ENCODE measurements around the gene USP33. TPM values are rescaled to one million over a fixed set of nuclear protein-coding genes. Genes with fewer than 3 reads are reported as not detected.

Gene USP33
- total and polyA plus RNA-seq, 2 of the 8 experiments (the other 6 are each of a cell fraction or from before 2014, with no cell fraction given): 20.0 to 55.5 TPM

DNA sequence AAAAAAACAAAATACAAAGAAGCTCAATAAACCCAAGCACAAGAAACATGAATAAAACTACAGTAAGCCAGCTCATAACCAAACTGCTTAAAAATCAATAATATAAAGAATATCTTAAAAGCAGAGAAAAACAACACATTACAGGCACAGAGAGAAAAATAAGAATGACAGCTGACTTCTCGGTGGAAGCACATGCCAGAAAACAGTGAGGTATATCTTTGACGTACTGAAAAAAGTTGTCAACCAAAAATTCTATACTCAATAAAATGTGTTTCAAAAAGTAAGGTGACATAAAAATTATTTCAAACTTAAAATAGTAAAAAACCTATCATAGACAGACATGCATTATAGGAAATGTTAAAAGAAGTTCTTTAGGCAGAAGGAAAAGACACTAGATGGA is 110.5 kb downstream of the USP33 start:
- Histone ChIP-seq H3K79me2 (ENCODE audit: control insufficient read depth in 1 of 2, insufficient read depth in 2 of 2, low read length in 2 of 2) (peaks cover 5 to 95% of the 10 kb centered on the region in 2 experiments), H3K36me3 (ENCODE audit: control insufficient read depth in 2 of 4, insufficient read depth in 4 of 4, low read length in 3 of 4) (peaks cover 0 to 5% (median 2%) of the 10 kb centered on the region in 4 experiments; a peak in 2 of 8 replicates)
- TF ChIP-seq EZH2 (IDR thresholded peaks at IDR 0.05; ENCODE audit: low read depth, low read length, severe bottlenecking): no peak
- TF ChIP-seq, protein P1, sequence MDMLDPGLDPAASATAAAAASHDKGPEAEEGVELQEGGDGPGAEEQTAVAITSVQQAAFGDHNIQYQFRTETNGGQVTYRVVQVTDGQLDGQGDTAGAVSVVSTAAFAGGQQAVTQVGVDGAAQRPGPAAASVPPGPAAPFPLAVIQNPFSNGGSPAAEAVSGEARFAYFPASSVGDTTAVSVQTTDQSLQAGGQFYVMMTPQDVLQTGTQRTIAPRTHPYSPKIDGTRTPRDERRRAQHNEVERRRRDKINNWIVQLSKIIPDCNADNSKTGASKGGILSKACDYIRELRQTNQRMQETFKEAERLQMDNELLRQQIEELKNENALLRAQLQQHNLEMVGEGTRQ (IDR thresholded peaks at IDR 0.05; ENCODE audit: low read length): no peak
- TF ChIP-seq ASH2L (IDR thresholded peaks at IDR 0.05; ENCODE audit: low read length): no peak
- TF ChIP-seq CHD1 (IDR thresholded peaks at IDR 0.05; ENCODE audit: low read depth, low read length): no peak
- no peak for TF ChIP-seq TAF7 (optimal IDR thresholded peaks at IDR 0.05; ENCODE audit: borderline replicate concordance, low read depth, low read length)
- TF ChIP-seq YY1 (IDR thresholded peaks at IDR 0.05; ENCODE audit: low read depth, low read length): no peak
- TF ChIP-seq CBX5 (IDR thresholded peaks at IDR 0.05; ENCODE audit: low read depth, low read length): no peak
- no peak for TF ChIP-seq KDM1A (IDR thresholded peaks at IDR 0.05; ENCODE audit: borderline replicate concordance, low read length)
- no peak for TF ChIP-seq BRCA1 (IDR thresholded peaks at IDR 0.05; ENCODE audit: low read depth, low read length)
- TF ChIP-seq JUND (IDR thresholded peaks at IDR 0.05; ENCODE audit: low read length): no peak
- no peak for TF ChIP-seq NANOG (IDR thresholded peaks at IDR 0.05; ENCODE audit: insufficient read depth, low read depth, low read length, poor library complexity, severe bottlenecking)
- no peak for TF ChIP-seq MAFK (IDR thresholded peaks at IDR 0.05; ENCODE audit: low read depth, low read length)

More for the DNA sequence above, 110.5 kb downstream of the USP33 start:
- FAIRE-seq (no peak), DNase-seq (ENCODE audit: low read depth in 1 of 2, low spot score in 2 of 2) (no peak)
- Histone ChIP-seq H3K14ac (ENCODE audit: insufficient read length) (no peak overlapping the region), H3K56ac (replicated peaks; ENCODE audit: insufficient read length, low read depth, low read length) (no peak overlapping the region), H2BK15ac (ENCODE audit: low read length) (no peak overlapping the region), H3K27ac (ENCODE audit: low read depth, low read length) (no peak overlapping the region), H3K79me1 (ENCODE audit: low read depth, low read length) (peaks cover 4% of the 10 kb centered on the region; the same call in 1 of the 2 replicates), H3K4me1 (replicated peaks in 1 of 4; ENCODE audit: control insufficient read depth in 3 of 4, insufficient read depth in 4 of 4, low read length in 3 of 4) (no peaks in the 10 kb centered on the region), H3K23me2 (ENCODE audit: low read depth, low read length) (no peaks in the 10 kb centered on the region), H4K5ac (ENCODE audit: insufficient read length, low read depth, low read length) (no peak overlapping the region), H3K9ac (replicated peaks in 1 of 4; ENCODE audit: extremely low read depth in 1 of 4, low read depth in 3 of 4, low read length in 3 of 4) (no peak overlapping the region), H3K23ac (ENCODE audit: insufficient read length) (no peak overlapping the region), H2BK12ac (ENCODE audit: low read depth, low read length) (no peak overlapping the region), H3K18ac (ENCODE audit: extremely low read depth, low read length) (no peak overlapping the region), H3K9me3 (ENCODE audit: insufficient read depth in 2 of 2, low read depth in 1 of 2, low read length in 1 of 2) (peaks cover 4 to 8% of the 10 kb centered on the region in 2 experiments; a peak in 3 of 4 replicates), H3K27me3 (replicated peaks in 1 of 4; ENCODE audit: control insufficient read depth in 3 of 4, extremely low read depth in 1 of 4, insufficient read depth in 3 of 4, low read length in 3 of 4) (no peaks in the 10 kb centered on the region), H4K20me1 (replicated peaks in 1 of 2; ENCODE audit: control insufficient read depth in 1 of 2, insufficient read depth in 2 of 2, low read length in 2 of 2) (peaks cover 0 to 4% of the 10 kb centered on the region in 2 experiments), H2BK20ac (ENCODE audit: low read length) (no peak overlapping the region), H4K91ac (replicated peaks; ENCODE audit: insufficient read length, low read length) (no peak overlapping the region), H2BK5ac (ENCODE audit: low read depth, low read length) (no peak overlapping the region), H4K8ac (ENCODE audit: extremely low read depth, insufficient read depth, low read length) (no peak overlapping the region), H2BK120ac (replicated peaks; ENCODE audit: low read depth, low read length) (no peak overlapping the region), H3K4me3 (ENCODE audit: extremely low read depth in 1 of 4, insufficient read depth in 2 of 4, low read depth in 3 of 4, low read length in 4 of 4) (no peak overlapping the region), H2AK5ac (ENCODE audit: low read depth, low read length) (no peak overlapping the region), H3K4ac (replicated peaks; ENCODE audit: insufficient read length, low read depth, low read length) (no peak overlapping the region), H3K4me2 (ENCODE audit: insufficient read depth in 1 of 2, low read depth in 2 of 2, low read length in 2 of 2) (no peak overlapping the region), H2AFZ (ENCODE audit: low read length) (no peak overlapping the region)
- WGBS, 2 experiments (ENCODE audit: extremely low coverage in 1 of 2, insufficient coverage in 1 of 2, insufficient read length in 1 of 2, insufficient replicate concordance in 2 of 2, low coverage in 1 of 2, low lambda C conversion rate in 2 of 2, missing lambda C conversion rate in 1 of 2): 91% methylated on average over 2 of the region's 2 CpGs; no CpG with 5 or more reads in 1 of the 2 experiments
- ChIA-PET POLR2A (ENCODE audit: partially characterized antibody) (no interaction called here), CTCF (ENCODE audit: partially characterized antibody) (interaction anchor here (1.4 kb wide), 1 partner anchor 18 kb away, joined by 3 read pairs; no protein-coding TSS in a partner anchor)

Data from H1 (cell line).